Head of caudate nucleus (tissue), 42 donors: ENCODE data around the gene SNRPB2.

Source experiments
- DNase-seq, 42 donors: peaks; one replicate each; pipeline versions ENCODE4 v3.0.0 to v3.0.0-alpha.2; 2020 to 2021; ENCODE audit warnings: mixed read lengths in 7 of 42
- intact Hi-C: fragments of 100-400 bp; cut with DNase I; formaldehyde crosslinking; loops from one replicate; pipeline ENCODE4 v1.15.0; 2022

Gene SNRPB2

DNA sequence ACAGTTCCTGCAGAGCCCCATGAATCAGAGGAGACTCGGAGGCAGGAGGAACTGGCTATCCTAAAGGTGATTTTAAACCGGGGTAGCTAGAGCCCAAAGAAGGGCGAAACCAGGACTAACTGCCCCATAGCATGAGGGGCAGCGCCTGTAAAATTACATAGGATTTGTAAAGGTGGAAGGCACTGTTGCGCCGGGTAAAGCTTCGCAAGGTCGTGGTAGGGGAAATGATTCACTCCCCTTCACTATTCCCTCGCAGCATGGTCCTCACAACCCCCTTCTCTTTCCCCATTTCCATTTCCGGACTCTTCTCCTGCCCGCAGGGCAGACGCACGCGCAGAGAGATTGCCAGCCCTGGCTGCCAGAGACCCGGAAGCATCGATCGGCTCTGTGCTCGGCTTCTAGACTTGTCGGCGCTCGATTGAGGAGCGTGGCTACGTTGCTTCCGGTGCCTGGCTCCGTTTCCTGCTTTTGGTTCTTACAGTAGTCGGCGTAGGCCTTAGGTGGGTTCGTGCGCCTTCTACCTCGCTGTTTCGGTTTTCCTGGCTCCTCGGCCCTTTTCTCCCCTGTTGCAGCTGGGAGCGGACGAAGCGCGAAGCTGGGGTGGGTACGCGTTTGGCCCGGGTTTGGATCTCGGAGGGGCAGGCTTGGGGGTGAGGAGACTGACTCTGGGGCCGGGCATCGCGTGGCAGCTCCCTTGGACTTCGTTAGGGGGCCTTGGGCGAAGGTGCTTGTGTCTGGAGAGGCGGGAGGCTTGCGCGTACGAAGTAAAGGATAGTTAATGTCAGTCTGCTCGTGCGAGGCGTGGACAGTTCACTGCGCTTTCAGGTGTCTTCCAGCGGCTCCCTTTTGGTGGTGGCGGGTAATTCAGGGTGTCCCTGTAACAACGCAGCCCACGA is at the start of gene SNRPB2:
SNRPB2 (plus strand) TSS at position 462 of the 896 bp plus-strand sequence. CDS start 1,677 bp downstream, outside the sequence.
- peak; percentile 92 to 98 (median 95) for DNase-seq
- intact Hi-C loops: loop anchor here (10.0 kb wide), 1 partner anchor 155 kb away; the partner anchor contains the start of gene KIF16B

DNA sequence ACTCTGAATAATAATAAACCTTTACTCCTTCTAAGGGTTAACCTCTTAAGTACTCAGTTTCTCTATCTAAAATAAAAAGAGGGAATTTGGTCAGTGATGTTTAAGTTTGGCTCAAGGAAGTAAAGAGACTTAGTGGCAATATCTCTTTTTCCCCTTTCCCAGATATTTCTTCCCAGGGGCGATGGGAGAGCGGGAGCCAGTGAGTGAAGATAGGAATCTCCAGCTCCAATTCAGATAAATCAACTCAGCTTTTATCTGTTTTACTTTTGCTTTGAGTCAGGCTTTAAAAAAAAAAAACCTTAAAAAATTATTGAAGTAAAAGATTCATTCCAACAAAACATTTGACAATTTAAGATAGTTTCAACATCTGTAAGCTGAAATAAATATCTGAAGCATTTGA is 45.4 kb upstream of the SNRPB2 start:
- no peak for DNase-seq
- intact Hi-C loops: no loop called here

DNA sequence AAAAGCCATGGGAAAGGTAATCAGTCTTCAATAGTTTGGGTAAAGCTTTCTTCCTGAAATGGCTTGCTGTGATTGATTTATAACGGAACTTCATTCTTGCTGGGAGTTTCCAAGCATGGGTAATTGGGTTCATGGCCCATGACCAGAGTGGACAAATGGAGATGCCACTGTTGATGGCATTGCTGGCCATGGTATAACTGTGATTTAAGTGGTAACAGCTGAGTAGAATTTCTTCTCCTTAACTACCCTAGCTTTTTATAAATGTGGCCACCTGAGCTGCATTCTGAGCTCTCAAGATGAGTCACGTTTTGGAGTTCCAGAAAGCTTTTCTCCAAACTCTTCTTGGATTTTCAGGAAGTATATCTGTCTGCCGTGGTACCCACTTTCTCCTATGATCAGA is 39.9 kb upstream of the SNRPB2 start:
- DNase-seq: no peak
- intact Hi-C loops: no loop called here

DNA sequence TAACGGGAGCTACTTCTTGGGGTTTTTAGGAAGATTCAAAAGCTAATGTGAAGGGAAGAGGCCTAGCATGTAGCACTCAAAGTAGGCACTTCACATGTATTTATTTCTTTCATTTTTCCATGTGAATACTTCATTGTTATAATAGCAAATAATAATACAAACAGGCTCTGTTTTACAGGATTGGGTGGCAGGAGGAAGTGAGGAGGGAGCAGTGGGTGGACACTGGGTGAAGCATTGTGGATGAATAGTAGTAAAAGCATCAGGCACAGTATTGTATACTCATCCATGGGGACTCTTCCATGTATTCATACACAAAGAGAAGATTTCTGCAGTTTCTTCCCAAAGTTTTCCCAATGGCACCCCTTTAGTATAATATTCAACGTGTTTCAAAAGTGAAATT is 38.4 kb upstream of the SNRPB2 start:
- intact Hi-C loops: no loop called here
- peak in 1 of 42 donors; percentile 18 for DNase-seq

DNA sequence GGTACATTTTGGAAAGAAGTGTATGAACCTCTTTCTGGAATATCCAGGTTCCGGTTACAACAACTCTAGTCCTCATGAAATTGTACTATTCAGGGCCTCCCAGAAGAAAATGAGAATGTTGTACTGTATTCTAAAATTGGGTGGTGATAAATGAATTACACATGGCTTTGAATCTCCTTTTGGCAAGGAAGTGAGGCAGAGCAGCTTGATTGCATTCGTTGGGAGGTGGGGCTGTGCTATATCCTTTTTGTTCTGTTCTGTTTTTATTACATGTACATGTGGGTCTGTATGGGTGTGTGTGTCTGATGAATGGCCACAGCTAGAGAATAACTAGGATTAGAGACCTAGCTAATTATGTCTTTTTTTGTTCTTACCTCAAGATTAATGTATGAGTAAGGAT is 37.8 kb upstream of the SNRPB2 start:
- intact Hi-C loops: no loop called here
- no peak for DNase-seq

DNA sequence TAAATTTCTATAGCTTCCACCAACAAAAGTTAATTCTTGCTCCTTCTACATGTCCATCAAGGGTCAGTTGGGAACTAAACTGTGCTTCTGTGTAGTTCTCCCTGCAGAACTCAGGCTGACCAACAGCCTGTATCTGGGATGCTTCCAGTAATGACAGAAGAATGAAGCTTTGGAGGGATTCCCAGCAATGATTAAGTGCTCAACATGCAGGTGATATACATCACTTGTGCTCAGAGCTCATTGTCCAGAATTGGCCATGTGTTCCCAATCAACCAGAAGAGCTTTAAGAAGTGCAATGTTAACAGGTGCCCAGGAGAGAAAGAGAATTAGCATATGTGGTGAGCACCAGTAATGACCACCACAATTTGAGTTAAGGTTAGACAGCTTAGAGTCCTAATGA is 37.4 kb upstream of the SNRPB2 start:
- intact Hi-C loops: no loop called here
- DNase-seq: no peak

DNA sequence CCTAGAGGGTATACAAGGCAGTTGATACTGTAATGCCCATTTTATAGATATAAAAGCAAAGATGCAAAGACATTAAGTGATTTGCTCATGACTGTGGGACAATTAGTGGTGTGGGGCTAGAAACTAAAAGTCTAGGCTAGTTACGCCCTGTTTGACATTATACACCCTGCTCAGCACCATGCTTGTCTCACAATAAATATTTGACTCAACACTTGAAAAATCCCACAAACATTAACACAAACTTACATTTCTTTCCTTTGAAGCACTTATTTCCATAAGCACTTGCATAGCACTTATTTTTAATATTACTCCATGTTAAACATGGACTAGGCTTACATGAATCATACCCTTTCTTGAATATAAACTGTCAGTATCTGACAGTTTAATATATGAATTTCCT is 36.5 kb upstream of the SNRPB2 start:
- no peak for DNase-seq
- intact Hi-C loops: no loop called here

DNA sequence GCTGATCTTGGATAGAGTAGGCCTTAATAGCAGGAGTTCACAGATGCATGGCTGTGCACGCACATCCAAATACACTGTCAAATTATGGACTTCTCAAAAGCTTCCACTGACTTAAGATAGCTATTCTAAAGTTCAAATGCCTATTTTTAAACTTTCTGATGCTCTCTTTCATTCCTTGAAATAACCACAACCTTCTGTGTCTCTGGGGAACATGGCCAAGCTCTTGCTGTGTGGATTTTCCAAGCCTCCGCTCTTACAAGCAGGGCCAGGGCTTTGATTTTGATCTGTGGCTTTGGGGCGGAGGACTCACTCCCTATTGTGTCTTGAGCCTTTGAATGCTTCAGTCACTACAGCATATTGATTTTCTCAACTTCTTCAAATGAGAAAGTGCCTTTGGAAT is 35.7 kb upstream of the SNRPB2 start:
- no peak for DNase-seq
- intact Hi-C loops: no loop called here

DNA sequence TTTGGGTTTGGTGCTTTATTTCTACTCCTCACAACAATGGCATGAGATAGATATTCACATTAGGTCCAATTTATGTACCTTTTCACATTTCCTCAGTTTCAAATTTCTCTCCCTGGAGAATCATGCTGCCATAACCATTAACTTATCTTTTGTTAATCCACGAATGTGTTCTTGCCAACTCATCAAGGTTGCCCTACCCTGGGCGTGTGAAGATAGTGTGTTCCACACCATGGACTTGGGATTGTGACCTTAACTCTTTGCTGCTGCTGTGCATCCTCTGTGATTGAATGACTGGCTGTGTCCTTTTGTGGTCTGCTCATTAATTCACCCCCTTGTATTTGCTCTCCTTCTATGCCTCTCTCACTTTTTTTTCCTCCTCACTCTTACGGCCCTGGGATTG is 34.2 kb upstream of the SNRPB2 start:
- DNase-seq: no peak
- intact Hi-C loops: no loop called here

DNA sequence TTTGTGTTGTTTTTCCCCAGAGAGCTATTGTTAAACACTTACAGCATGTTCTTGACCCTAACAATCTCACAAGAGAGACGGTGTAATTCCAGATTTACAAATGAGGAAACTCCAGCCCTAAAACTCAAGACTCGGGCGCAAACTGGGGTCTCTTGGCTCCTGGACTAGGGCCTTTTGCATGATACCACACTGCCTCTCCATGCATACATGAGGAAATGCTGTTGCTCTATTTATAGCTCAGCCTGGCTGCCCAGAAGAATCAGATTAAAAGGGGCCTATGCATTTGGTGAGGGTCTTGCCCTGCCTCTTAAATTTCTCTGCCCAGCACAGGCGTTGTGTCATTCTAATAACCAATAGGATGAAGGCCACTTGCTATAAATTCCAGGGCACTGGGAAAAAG is 30.5 kb upstream of the SNRPB2 start:
- no peak for DNase-seq

DNA sequence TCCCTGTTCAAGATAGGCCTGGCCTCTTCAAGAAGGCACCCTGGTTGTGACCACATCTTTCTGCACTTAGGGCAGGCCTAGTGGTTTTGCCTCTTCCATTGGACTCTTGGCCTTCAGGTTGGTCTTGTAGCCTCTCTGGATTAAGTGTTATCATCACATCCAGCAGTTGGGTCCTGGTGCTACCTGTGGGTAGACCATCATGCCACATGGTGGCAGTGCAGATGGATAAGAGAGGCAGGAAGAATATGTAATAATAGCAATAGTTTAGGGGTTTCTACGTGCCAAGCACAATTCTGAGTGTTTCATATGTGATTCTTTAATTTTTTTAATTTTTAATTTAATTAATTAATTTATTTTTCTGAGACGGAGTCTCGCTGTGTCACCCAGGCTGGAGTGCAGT is 28.5 kb upstream of the SNRPB2 start:
- intact Hi-C loops: no loop called here
- peak in 20 of 42 donors; percentile 5 to 49 (median 23) for DNase-seq

More for the DNA sequence above, 30.5 kb upstream of the SNRPB2 start:
- intact Hi-C loops: no loop called here

DNA sequence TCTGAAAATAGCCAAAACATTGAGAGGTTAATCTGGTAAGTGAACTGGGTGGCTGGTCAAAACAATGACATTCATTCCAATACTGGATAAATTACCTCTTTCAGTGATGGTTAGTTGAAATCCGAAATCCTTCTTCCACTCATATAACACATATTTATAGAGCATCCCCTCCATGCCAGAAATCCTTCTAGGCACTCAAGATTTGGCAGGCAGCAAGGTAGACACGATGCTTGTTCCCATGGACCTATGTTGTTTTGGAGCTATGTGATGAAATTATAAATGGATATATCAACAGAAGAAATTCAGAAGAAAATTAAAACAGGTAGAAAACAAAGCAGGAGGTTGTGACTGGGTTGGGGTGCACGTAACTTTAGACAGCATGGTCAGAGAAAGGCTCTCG is 26.3 kb upstream of the SNRPB2 start:
- intact Hi-C loops: no loop called here
- no peak for DNase-seq

DNA sequence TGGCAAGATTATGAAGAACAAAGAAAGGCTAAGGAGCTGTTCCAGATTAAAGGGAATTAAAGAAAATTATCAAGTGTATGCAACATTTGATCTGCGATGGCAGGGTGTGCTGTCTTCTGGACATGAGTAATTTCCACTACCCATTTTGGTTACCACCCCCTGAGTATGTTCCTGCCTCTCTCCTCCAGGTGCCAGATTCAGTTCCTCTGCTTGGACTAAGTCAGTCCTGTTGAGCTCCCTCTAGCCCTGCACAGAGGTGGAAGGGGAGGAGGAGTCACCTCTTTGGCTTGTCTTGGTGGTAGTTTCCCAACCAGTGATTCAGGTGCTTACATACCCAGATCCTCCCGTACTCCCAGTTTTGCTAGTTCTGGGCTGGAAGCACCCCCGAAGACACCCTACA is 22.2 kb upstream of the SNRPB2 start:
- intact Hi-C loops: no loop called here
- no peak for DNase-seq

DNA sequence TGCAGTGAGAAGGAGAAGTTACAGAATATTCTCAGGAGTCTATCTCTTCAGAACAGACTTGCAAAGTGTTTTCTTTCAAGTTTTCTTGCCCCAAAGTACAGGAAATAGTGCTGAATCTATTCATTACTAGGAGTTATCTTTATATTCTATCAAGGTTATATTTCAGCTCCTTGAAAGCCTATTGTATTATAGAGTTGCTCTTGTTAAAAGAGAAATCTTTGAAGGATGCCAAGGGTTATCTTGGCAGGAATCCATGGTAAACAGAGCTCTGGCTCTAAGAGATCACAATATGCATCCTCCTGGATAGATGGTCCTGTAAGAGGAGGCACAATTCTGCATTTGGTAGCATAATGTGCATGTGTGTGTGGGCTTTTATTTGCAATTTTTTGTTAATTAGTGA is 21.2 kb upstream of the SNRPB2 start:
- intact Hi-C loops: no loop called here
- DNase-seq: no peak

DNA sequence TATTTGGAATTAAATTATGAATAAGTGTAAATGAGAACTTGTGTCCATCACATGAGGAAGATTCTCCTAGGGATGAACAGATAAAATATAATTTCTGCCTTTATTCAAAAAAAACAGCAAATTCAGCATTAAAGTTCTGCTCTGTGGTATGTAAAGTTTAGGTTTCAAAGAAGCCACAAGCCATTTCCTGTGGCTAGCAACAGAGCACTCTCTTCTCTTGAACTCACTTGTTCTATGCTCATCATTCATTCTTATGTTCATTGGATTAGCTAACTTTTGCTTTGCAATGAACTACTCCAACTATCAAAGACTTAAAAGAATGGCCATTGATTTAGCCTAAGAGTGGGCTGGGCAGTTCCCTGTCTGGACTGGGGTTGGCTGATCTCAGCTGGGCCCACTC is 20.8 kb upstream of the SNRPB2 start:
- intact Hi-C loops: no loop called here
- no peak for DNase-seq

DNA sequence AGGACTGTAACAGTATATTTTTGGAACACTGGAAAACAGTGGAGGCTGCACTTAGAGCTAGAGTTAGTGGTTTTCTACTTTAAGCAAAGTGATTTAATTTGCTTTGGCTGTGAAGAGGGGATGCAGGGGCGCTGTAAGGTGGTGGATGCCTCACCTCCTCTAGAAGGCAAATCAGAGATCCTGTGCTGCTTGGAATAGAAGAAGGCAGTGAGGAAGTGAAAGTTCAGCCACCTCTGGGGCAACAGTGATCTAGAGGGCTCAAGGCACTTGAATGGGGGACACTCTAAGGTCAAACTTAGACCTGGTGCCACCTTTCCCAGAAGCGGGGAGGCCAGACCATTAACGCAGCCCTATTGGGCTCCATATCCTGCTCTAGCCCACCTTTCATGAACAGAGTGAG is 19.0 kb upstream of the SNRPB2 start:
- no peak for DNase-seq

DNA sequence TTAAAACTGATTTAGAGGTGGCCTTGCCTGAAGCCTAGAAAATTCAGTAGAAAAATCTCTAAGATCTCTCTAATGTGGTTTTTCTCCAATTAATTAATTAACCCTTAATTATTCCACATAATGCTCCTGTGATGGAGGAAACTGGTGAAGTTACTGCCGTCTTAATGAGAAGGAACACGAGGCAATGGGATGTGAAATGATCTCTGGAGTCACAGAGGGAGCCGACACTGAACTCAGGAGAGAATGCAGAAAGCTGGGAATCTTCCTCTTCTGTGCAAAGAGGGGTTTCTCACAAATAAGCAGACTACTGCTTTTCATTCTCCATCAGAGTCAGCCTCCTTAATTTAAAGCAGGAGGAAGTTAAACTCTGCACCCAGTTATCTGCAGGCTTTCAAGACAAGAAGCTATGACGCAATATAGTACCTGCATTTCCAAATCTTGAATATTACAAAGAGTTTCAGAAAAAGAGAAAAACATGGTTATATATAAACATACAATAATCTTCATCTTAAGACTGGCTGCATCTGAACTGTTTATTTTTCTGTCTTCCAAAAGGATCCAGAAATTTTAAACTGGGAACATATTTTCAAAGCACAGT is 18.1 kb upstream of the SNRPB2 start:
- no peak for DNase-seq
- intact Hi-C loops: no loop called here

More for the DNA sequence above, 19.0 kb upstream of the SNRPB2 start:
- intact Hi-C loops: no loop called here

DNA sequence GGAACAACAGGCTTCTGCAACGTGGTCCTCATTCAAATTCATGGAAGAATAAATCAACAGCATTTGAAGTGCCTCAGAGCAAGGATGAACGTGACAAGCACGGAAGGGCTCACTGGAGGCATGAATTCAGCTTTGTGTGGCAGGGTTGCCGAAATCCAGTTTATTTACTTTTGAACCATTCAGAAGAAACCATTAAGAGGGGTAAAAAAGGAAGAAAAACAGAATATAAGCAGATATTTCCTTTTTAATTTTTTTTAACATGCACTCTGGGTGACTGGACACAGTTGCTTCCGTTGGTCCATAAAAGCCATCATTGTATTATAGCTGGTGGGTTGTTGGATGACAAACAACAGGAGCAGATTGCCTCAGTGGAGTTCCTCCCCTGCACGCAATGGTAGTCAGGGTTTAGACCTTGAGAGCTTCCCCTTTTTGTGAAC is 17.3 kb upstream of the SNRPB2 start:
- peak in 4 of 42 donors; percentile 16 to 38 (median 24) for DNase-seq
- intact Hi-C loops: no loop called here

DNA sequence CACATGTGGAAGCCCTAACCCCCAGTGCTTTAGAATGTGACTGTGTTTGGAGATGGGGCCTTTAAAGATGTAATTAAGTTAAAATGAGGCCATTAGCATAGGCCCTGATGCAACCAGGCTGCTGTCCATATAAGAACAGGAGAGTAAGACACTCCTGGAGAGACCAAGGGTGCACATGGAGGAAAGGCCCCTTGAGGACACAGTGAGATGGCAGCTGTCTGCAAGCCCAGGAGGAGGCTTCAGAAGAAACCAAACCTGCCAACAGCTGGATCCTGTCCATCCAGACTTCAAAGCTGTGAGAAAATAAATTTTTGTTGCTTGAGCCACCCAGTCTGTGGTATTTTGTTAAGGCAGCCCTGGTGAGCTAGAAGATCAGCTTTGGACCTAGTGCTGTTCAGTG is 16.8 kb upstream of the SNRPB2 start:
- intact Hi-C loops: no loop called here
- no peak for DNase-seq

DNA sequence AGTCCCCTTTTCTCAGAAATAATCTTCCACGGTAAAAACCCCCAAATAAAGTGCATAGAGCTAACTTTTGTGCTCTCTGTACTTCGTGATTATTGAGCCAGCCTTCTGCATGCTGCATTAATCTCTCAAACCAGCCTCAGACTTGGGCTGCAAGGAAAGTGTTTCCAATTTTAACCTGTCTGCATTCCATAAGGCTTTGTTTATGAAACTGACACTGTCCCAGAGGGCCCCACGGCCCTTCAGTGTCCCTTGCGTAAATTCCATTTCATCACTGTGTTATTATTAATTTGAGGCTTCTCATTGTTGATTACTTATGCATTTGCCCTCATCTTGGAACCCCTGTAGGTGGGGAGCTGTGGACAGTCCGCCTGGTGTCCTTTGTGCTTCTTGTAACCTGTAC is 15.6 kb upstream of the SNRPB2 start:
- intact Hi-C loops: no loop called here

DNA sequence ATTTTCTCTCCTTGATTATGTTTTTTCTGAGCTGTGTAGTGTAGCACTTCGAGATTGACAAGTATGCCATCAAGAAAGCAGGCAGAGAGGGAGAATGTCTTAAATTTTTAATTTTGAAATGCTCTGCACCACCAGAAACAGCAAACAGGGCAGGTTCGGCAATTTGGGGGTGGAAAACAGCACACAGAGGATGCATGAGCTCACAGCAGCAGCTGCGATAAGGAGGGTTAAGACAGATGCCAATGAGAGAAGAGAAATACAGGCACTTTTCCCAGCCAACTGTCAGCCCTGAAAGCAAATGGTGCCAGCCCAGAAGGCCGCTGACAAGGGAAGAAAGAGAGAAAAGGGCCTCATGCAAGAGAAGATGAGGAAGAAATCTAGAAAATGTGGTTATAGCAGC is 15.1 kb upstream of the SNRPB2 start:
- DNase-seq: peak in 20 of 42 donors; percentile 9 to 52 (median 24)
- intact Hi-C loops: no loop called here

More for the DNA sequence above, 15.6 kb upstream of the SNRPB2 start:
- no peak for DNase-seq
